Epithelial cell of esophagus (primary cell): Measurements from ENCODE around the gene C4orf17.

Experiments used
- DNase-seq: peaks from one replicate; pipeline ENCODE4 v3.0.0; 2010; ENCODE audit warnings: low read depth
- H3K4me3 ChIP-seq: 2 replicates; pipeline ENCODE4 v1.5.1; 2011; ENCODE audit warnings: mild to moderate bottlenecking, low read length, control low read depth
- CTCF ChIP-seq: IDR thresholded peaks from 2 replicates; pipeline ENCODE4 v1.5.1; 2011; ENCODE audit warnings: low read depth, mild to moderate bottlenecking, low read length, control low read depth, inconsistent platforms; ENCODE audit not compliant: insufficient read depth; ENCODE audit errors: missing control alignments

The C4orf17 gene

DNA sequence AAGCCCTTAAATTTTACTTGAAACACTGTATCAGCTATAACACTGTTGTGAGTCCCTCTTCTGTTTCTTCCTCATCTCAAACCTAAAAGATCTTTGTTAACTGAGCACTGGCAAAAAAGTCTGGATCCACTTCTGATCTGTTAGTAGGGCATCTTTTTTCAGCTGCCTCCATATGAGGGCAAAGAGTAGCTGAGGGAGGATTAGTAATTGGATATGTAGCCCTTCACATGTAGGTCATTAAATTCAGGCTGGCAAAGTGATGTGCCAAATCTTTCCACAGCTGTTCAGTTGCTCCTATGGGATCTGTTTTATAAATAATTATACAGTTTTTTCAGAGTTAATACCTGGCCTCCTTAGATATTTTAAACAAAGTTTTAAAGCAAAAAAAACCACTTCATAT lies 54.1 kb downstream of the C4orf17 start:
- no peak overlapping the region for H3K4me3 ChIP-seq
- no peak for DNase-seq
- no peak for TF ChIP-seq CTCF

GRCh38 chr4:99571883-99572282 lies 61.1 kb downstream of the C4orf17 start:
- no peak overlapping the region for H3K4me3 ChIP-seq
- TF ChIP-seq CTCF = no peak
- DNase-seq = no peak

GRCh38 chr4:99572527-99573240 lies 61.9 kb downstream of the C4orf17 start:
- peak; percentile 34 for DNase-seq

DNA sequence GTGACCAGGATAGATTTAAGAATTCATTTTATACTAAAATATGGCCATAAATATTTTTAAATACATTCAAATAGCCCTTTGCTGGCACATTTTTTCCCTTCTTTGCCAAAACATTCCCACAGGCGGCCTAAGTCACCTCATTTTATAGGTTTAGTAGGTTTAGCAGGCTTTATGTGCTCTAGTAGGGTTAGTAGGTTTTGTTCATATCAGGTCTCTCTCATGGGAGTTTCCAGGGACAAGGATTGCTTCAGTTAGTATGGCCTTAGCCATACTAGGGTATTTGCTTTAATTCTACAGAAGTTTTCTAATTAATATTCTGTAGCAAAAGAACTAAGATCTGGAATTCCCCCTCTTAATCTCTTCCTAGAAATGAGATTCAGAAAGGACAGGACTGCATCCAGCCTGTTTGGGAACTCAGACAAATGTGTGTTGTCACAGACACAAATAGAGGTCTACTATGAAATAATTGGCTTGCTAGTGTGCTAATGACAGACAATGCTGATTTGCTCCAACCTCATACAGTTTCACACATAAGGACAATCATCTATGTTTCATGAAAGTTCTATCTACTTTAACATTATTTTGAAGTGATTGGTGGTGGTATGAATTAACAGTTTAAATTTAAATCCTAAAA lies 63.0 kb downstream of the C4orf17 start:
- TF ChIP-seq CTCF = no peak
- no peak overlapping the region for H3K4me3 ChIP-seq
- DNase-seq = no peak

More at GRCh38 chr4:99572527-99573240, 61.9 kb downstream of the C4orf17 start:
- no peak overlapping the region for H3K4me3 ChIP-seq
- no peak for TF ChIP-seq CTCF

GRCh38 chr4:99574530-99575324 lies 63.9 kb downstream of the C4orf17 start, which contains the start of gene MTTP:
Gene MTTP (plus strand): TSS chr4:99574824. CDS start chr4:99574910, 86 bp downstream.
- TF ChIP-seq CTCF = no peak
- no peak within 1 kb of the TSS for H3K4me3 ChIP-seq
- no peak for DNase-seq

- no peak overlapping the region for H3K4me3 ChIP-seq
- DNase-seq = no peak
- TF ChIP-seq CTCF = no peak
These were observed 67.9 kb downstream of the C4orf17 start for GRCh38 chr4:99578714-99579113.
